ENCODE measurements around the gene PGAP6.
A peak's percentile ranks its signal among the peaks of the same experiment; 100 is the strongest.
"Not testable (repeated sequence)": the region's sequence is repeated elsewhere in the genome, so short reads cannot be mapped to it uniquely, and the experiment has no call there.

The PGAP6 gene

GRCh38 chr16:353404-354290 lies 28.1 kb downstream of the PGAP6 start:
- Histone ChIP-seq H3K4me2 (peak overlapping the region; percentile 79), H3K36me3 (peaks cover 12% of the 10 kb centered on the region), H3K9ac (no peak overlapping the region), H3K9me3 (no peaks in the 10 kb centered on the region), H3K4me3 (peak overlapping the region; percentile 49), H3K4me1 (peaks cover 43% of the 10 kb centered on the region), H4K20me1 (peaks cover 34% of the 10 kb centered on the region), H3K27ac (no peak overlapping the region), H3K27me3 (no peaks in the 10 kb centered on the region)
- TF ChIP-seq Cebpa-rat (IDR thresholded peaks at IDR 0.05) = no peak

- Histone ChIP-seq H4K20me1 (peaks cover 42% of the 10 kb centered on the region), H3K27ac (peak within 1 kb of the TSS; percentile 88), H3K4me1 (peaks cover 51% of the 10 kb centered on the region), H3K4me3 (peak within 1 kb of the TSS; percentile 90), H3K36me3 (peaks cover 15% of the 10 kb centered on the region), H3K9me3 (no peaks in the 10 kb centered on the region), H3K9ac (peak within 1 kb of the TSS; percentile 92), H3K27me3 (no peaks in the 10 kb centered on the region), H3K4me2 (peak within 1 kb of the TSS; percentile 88)
- TF ChIP-seq Cebpa-rat (IDR thresholded peaks at IDR 0.05) = no peak
Observed at GRCh38 chr16:352547-353403, 29.0 kb downstream of the PGAP6 start, which contains the start of gene AXIN1. TSS of gene AXIN1 (minus strand) at chr16:352723. CDS start at chr16:347025, 5,698 bp downstream.

GRCh38 chr16:351804-352520 lies 29.8 kb downstream of the PGAP6 start:
- no peaks in the 10 kb centered on the region for H3K9me3 ChIP-seq
- peak overlapping the region; percentile 92 for H3K9ac ChIP-seq
- TF ChIP-seq Cebpa-rat (IDR thresholded peaks at IDR 0.05) = no peak
- H3K27me3 ChIP-seq = no peaks in the 10 kb centered on the region
- H3K27ac ChIP-seq = peak overlapping the region; percentile 88
- peak overlapping the region; percentile 88 for H3K4me2 ChIP-seq
- H3K36me3 ChIP-seq = peaks cover 23% of the 10 kb centered on the region
- peaks cover 50% of the 10 kb centered on the region for H4K20me1 ChIP-seq
- peaks cover 52% of the 10 kb centered on the region for H3K4me1 ChIP-seq
- H3K4me3 ChIP-seq = peak overlapping the region; percentile 90

GRCh38 chr16:350203-350602 lies 31.6 kb downstream of the PGAP6 start:
- Histone ChIP-seq H3K9me3 (no peaks in the 10 kb centered on the region), H3K27me3 (no peaks in the 10 kb centered on the region), H4K20me1 (peaks cover 68% of the 10 kb centered on the region), H3K4me3 (no peak overlapping the region), H3K36me3 (peaks cover 41% of the 10 kb centered on the region), H3K4me2 (peak overlapping the region; percentile 78), H3K27ac (no peak overlapping the region), H3K9ac (no peak overlapping the region; the same call in 1 of the 2 replicates), H3K4me1 (peaks cover 52% of the 10 kb centered on the region)
- no peak for TF ChIP-seq Cebpa-rat (IDR thresholded peaks at IDR 0.05)

GRCh38 chr16:349211-349610 lies 32.6 kb downstream of the PGAP6 start:
- no peak overlapping the region for H3K27ac ChIP-seq
- no peak for TF ChIP-seq Cebpa-rat (IDR thresholded peaks at IDR 0.05)
- H3K4me2 ChIP-seq = peak overlapping the region; percentile 78
- H3K36me3 ChIP-seq = peaks cover 51% of the 10 kb centered on the region
- H3K27me3 ChIP-seq = no peaks in the 10 kb centered on the region
- H3K9me3 ChIP-seq = no peaks in the 10 kb centered on the region
- H4K20me1 ChIP-seq = peaks cover 78% of the 10 kb centered on the region
- 0 out of 2 replicates have a peak overlapping the region, but pooled peaks have one; percentile 38 for H3K9ac ChIP-seq
- peaks cover 45% of the 10 kb centered on the region for H3K4me1 ChIP-seq
- H3K4me3 ChIP-seq = no peak overlapping the region

GRCh38 chr16:348495-348894 lies 33.3 kb downstream of the PGAP6 start:
- H4K20me1 ChIP-seq = peaks cover 85% of the 10 kb centered on the region
- not testable (repeated sequence) for H3K9me3 ChIP-seq, H3K9ac ChIP-seq, H3K4me3 ChIP-seq, H3K27ac ChIP-seq, H3K27me3 ChIP-seq
- H3K4me1 ChIP-seq = peaks cover 51% of the 10 kb centered on the region
- H3K36me3 ChIP-seq = peaks cover 58% of the 10 kb centered on the region
- H3K4me2 ChIP-seq = peak overlapping the region; percentile 78

GRCh38 chr16:347203-347602 lies 34.6 kb downstream of the PGAP6 start:
- Histone ChIP-seq H3K36me3 (peaks cover 71% of the 10 kb centered on the region), H3K4me3 (no peak overlapping the region), H3K4me1 (peaks cover 55% of the 10 kb centered on the region), H3K9me3 (no peaks in the 10 kb centered on the region), H3K27ac (no peak overlapping the region), H3K4me2 (no peak overlapping the region), H3K9ac (no peak overlapping the region), H3K27me3 (no peaks in the 10 kb centered on the region), H4K20me1 (peaks cover 98% of the 10 kb centered on the region)
- no peak for TF ChIP-seq Cebpa-rat (IDR thresholded peaks at IDR 0.05)

GRCh38 chr16:346587-346986 lies 35.2 kb downstream of the PGAP6 start:
- Histone ChIP-seq H3K36me3 (peaks cover 74% of the 10 kb centered on the region), H3K4me2 (no peak overlapping the region), H4K20me1 (peaks cover 97% of the 10 kb centered on the region)

GRCh38 chr16:345772-346171 lies 36.0 kb downstream of the PGAP6 start:
- TF ChIP-seq Cebpa-rat (IDR thresholded peaks at IDR 0.05) = no peak
- no peak overlapping the region for H3K27ac ChIP-seq
- no peak overlapping the region for H3K4me3 ChIP-seq
- H3K4me2 ChIP-seq = no peak overlapping the region
- no peak overlapping the region for H3K9ac ChIP-seq
- H3K27me3 ChIP-seq = no peaks in the 10 kb centered on the region
- no peaks in the 10 kb centered on the region for H3K9me3 ChIP-seq
- peaks cover 81% of the 10 kb centered on the region for H3K36me3 ChIP-seq
- H4K20me1 ChIP-seq = peaks cover 97% of the 10 kb centered on the region
- H3K4me1 ChIP-seq = peaks cover 47% of the 10 kb centered on the region

More at GRCh38 chr16:346587-346986, 35.2 kb downstream of the PGAP6 start:
- H3K9me3 ChIP-seq = no peaks in the 10 kb centered on the region
- no peaks in the 10 kb centered on the region for H3K27me3 ChIP-seq
- H3K4me1 ChIP-seq = peaks cover 54% of the 10 kb centered on the region
- no peak for TF ChIP-seq Cebpa-rat (IDR thresholded peaks at IDR 0.05)
- no peak overlapping the region for H3K4me3 ChIP-seq
- no peak overlapping the region for H3K27ac ChIP-seq
- no peak overlapping the region for H3K9ac ChIP-seq

Measured in BLaER1 (cell line).